Kidney (tissue), 14 donors: Measurements from ENCODE around the gene HSD17B12. TPM values are rescaled to one million over a fixed set of nuclear protein-coding genes. Genes with fewer than 3 reads are reported as not detected.

Source experiments
- DNase-seq, 5 donors: peaks; one replicate each; pipeline ENCODE4 v3.0.0-alpha.2; 2013 to 2020
- FAIRE-seq: peaks from 2 replicates; lab custom pipeline; 2012; peaks lifted over from hg19 to GRCh38; lab: Jason Lieb, UNC
- H3K27ac ChIP-seq, 2 donors: one replicate each; pipeline ENCODE4 v1.7.0; 2013; ENCODE audit warnings: low read depth in 2 of 2, low read length in 2 of 2, inconsistent platforms in 1 of 2
- H3K27me3 ChIP-seq: one replicate; pipeline ENCODE4 v1.7.1; 2013; ENCODE audit warnings: low read length, inconsistent platforms; ENCODE audit not compliant: control insufficient read depth, insufficient read depth
- H3K36me3 ChIP-seq, 3 donors: one replicate each; pipeline versions ENCODE4 v1.7.0 to v1.7.1; 2013; ENCODE audit warnings: low read length in 3 of 3, control low read depth in 1 of 3, inconsistent platforms in 1 of 3; ENCODE audit not compliant: insufficient read depth in 3 of 3, control insufficient read depth in 2 of 3
- H3K4me1 ChIP-seq, 3 donors: one replicate each; pipeline versions ENCODE4 v1.7.0 to v1.7.1; 2013; ENCODE audit warnings: low read length in 3 of 3, inconsistent platforms in 1 of 3, low read depth in 1 of 3; ENCODE audit not compliant: control insufficient read depth in 2 of 3, insufficient read depth in 2 of 3
- H3K4me3 ChIP-seq, 3 donors: one replicate each; pipeline versions ENCODE4 v1.7.0 to v1.8.1; 2013; ENCODE audit warnings: low read length in 3 of 3, control low read depth in 1 of 3, inconsistent platforms in 1 of 3
- H3K9ac ChIP-seq, 3 donors: one replicate each; pipeline versions ENCODE4 v1.7.0 to v1.7.1; 2013; ENCODE audit warnings: low read length in 3 of 3, control low read depth in 1 of 3, inconsistent platforms in 1 of 3
- H3K9me3 ChIP-seq, 3 donors: one replicate each; pipeline versions ENCODE4 v1.7.0 to v1.7.1; 2013; ENCODE audit warnings: low read length in 3 of 3, control low read depth in 1 of 3, inconsistent platforms in 1 of 3; ENCODE audit not compliant: control insufficient read depth in 2 of 3, insufficient read depth in 1 of 3
- intact Hi-C: fragments of 100-400 bp; cut with DNase I; formaldehyde crosslinking; loops from one replicate; pipeline ENCODE4 v1.11.1; 2022
- polyA plus RNA-seq: library from polyadenylated mRNA; stranded (reverse); fragments of 350-450 nt; fragmentation: Illumina TruSeq; extraction: RNeasy Lipid Tissue Mini Kit (QIAGEN cat#74804); gene quantifications from one replicate; pipeline ENCODE4 v1.2.3, GENCODE V29; 2014; ENCODE audit warnings: low read depth, low replicate concordance; ENCODE audit not compliant: insufficient read depth
- total RNA-seq: library from RNA; stranded (reverse); fragmentation: NEBNext Ultra II Directional; extraction: Animal tissue kit (Norgen Biotek cat#: 25700); gene quantifications from one replicate; pipeline ENCODE4 v1.2.1, GENCODE V29; 2021
- TF ChIP-seq, protein P1 (sequence below): IDR thresholded peaks from 3 replicates; pipeline ENCODE4 v1.5.1; 2012; ENCODE audit warnings: mild to moderate bottlenecking, moderate library complexity, borderline replicate concordance; ENCODE audit not compliant: insufficient read depth; ENCODE audit errors: extremely low read depth
- donor health status: control.
- donor health status: control.
- donor health status: control.
- donor health status: control.
- donor health status: control.
- donor health status: DM: yes; HTN: yes; CAD: no.
- donor health status: Normal renal cell carcinoma (clear cell type).

HSD17B12 gene
- total and polyA plus RNA-seq, 2 donors from 2014 or later, result 76.9 to 100 TPM

DNA sequence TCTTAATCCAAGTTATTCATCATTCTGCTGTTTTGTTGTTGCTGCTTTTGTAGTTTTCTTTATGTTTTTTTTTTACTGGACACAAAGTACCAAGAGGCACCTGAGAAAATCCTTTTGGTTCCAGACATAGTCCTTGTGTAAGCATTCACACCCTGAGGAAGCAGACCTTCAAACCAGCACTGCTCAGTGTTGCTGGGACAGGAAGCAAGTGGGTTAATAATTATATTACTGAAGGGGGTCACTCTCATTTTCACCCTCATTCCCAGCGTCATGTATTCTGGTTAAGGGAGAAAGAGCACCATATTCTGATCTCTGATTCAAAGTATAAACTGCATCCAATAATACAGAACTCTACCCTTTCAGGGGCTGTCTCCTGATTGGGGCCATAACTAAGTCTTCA lies 194.2 kb downstream of the HSD17B12 start:
- Histone ChIP-seq H3K27ac (no peak overlapping the region), H3K9me3 (no peaks in the 10 kb centered on the region), H3K4me3 (no peak overlapping the region), H3K27me3 (no peaks in the 10 kb centered on the region), H3K4me1 (no peaks in the 10 kb centered on the region), H3K36me3 (no peaks in the 10 kb centered on the region), H3K9ac (no peak overlapping the region)
- FAIRE-seq (no peak), DNase-seq (no peak)
- intact Hi-C loops, result no loop called here
- TF ChIP-seq, protein P1, sequence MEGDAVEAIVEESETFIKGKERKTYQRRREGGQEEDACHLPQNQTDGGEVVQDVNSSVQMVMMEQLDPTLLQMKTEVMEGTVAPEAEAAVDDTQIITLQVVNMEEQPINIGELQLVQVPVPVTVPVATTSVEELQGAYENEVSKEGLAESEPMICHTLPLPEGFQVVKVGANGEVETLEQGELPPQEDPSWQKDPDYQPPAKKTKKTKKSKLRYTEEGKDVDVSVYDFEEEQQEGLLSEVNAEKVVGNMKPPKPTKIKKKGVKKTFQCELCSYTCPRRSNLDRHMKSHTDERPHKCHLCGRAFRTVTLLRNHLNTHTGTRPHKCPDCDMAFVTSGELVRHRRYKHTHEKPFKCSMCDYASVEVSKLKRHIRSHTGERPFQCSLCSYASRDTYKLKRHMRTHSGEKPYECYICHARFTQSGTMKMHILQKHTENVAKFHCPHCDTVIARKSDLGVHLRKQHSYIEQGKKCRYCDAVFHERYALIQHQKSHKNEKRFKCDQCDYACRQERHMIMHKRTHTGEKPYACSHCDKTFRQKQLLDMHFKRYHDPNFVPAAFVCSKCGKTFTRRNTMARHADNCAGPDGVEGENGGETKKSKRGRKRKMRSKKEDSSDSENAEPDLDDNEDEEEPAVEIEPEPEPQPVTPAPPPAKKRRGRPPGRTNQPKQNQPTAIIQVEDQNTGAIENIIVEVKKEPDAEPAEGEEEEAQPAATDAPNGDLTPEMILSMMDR, result no peak

DNA sequence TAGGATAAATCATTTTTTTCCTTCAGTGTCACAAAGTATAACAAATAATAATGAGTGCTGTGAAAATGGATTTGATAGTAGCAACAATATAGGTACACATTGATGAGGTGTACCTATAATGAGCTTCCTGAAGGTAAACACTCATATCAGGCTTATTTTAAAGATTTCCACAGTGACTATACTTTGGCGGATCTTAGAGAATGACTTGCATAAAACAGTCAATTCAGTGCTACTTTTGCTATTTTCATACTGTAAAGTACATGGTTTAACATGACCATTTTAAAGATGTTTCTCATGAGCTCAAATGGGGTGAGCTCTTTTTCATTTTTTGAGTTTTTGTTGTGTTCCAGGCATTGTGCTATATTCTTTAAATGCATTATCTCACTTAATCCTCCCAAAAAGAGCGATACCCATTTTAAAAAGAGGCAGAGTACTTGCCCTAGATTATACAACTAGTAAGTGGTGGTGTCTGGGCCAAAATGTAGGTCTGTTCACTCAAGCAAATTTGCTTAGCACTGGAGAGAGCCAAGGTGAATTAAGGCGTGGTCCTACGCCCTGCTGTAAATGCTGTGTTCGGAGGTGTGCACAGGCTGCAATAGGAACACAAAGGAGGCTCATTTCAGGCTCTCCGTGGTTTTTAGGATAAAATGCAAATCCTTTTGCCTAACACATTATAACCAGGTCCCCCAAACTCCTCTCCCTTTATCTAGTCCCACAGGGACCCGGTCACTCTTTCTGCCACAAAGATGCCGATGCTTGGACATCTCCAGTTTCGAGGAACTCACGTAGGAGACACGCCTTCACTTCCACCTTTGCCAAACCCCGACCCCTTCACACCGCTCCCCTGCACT lies 199.5 kb downstream of the HSD17B12 start:
- Histone ChIP-seq H3K36me3 (peaks cover 4 to 15% (median 4%) of the 10 kb centered on the region in 3 donors), H3K4me3 (peak overlapping the region; percentile 89 to 98 (median 94)), H3K9me3 (no peaks in the 10 kb centered on the region), H3K4me1 (peaks cover 6 to 16% (median 15%) of the 10 kb centered on the region in 3 donors), H3K27me3 (no peaks in the 10 kb centered on the region), H3K9ac (peak overlapping the region in 2 of 3 donors; percentile 60 to 64), H3K27ac (no peak overlapping the region)
- DNase-seq (no peak), FAIRE-seq (no peak)
- intact Hi-C loops, result no loop called here
- TF ChIP-seq, protein P1, result no peak

DNA sequence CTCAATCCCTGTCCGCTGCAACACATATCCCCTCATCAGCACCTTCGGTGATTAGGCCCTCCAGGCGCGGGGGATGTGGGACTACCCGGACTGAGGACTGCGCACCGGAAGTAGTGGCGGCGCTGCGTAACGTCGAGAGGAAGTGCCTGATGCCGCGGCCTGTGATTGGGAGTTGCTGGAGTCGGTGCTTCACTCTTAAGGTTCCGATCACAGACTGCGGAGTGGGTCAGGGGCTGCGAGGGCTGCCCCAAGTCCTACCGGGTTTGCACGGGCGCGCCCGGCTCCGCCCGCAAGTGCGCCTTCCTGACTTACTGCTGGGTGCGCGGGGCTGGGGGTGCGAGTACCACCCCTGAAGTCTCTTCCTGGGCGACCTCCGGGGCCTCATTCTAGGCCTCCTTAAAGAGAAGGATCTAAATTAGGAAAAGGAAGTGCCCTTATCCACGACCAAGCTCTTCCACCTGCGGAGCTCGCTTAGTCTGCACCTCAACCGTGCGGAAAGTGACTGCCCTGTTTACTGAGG lies 200.2 kb downstream of the HSD17B12 start, which contains the start of gene ALKBH3:
Gene ALKBH3 (plus strand): TSS at position 192 of the 520 bp plus-strand sequence. CDS start 1,822 bp downstream, outside the sequence.
- Histone ChIP-seq H3K36me3 (peaks cover 4 to 15% (median 10%) of the 10 kb centered on the region in 3 donors), H3K9me3 (no peaks in the 10 kb centered on the region), H3K27ac (no peak within 1 kb of the TSS), H3K27me3 (no peaks in the 10 kb centered on the region), H3K4me3 (peak within 1 kb of the TSS; percentile 89 to 98 (median 94)), H3K4me1 (peaks cover 6 to 16% (median 15%) of the 10 kb centered on the region in 3 donors), H3K9ac (peak within 1 kb of the TSS; percentile 51 to 85 (median 64))
- FAIRE-seq, result no peak
- TF ChIP-seq, protein P1, result no peak
- peak; percentile 93 to 97 (median 95) for DNase-seq
- intact Hi-C loops, result no loop called here
